ENCODE measurements around the gene PTPN11. TPM values are rescaled to one million over a fixed set of nuclear protein-coding genes. Genes with fewer than 3 reads are reported as not detected.
"Not testable (repeated sequence)": the region's sequence is repeated elsewhere in the genome, so short reads cannot be mapped to it uniquely, and the experiment has no call there.

Gene PTPN11
- total RNA-seq, 4 donors from 2014 or later: 131 to 178 (median 141) TPM

DNA sequence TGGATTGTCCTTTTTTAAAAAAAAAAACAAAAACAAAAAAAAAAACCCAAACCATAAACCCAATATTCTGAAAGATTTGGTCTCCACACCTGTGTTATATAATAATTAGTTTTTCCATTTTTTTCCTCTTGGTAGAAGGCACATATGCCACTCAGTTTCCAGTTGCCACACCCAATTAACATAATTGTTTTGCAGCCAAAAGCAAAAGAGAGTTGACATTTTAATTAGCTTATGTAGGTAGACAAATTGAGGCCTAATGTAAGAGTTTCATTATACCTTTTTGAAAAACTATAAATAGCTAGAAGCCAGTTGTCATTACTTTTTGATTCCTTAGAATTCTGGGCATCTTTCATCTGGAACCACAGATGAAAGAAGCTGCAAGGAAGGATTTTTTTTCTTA, 21.0 kb downstream of the PTPN11 start:
- Histone ChIP-seq H3K27ac (no peak overlapping the region), H3K27me3 (no peaks in the 10 kb centered on the region), H3K9me3 (no peaks in the 10 kb centered on the region), H3K36me3 (no peaks in the 10 kb centered on the region), H3K4me1 (peaks cover 0 to 18% (median 0%) of the 10 kb centered on the region in 3 donors), H3K4me3 (no peak overlapping the region)
- TF ChIP-seq EP300 (IDR thresholded peaks at IDR 0.05) (no peak), POLR2A (IDR thresholded peaks at IDR 0.05) (no peak), POLR2AphosphoS5 (IDR thresholded peaks at IDR 0.05) (no peak)
- TF ChIP-seq, protein P1, sequence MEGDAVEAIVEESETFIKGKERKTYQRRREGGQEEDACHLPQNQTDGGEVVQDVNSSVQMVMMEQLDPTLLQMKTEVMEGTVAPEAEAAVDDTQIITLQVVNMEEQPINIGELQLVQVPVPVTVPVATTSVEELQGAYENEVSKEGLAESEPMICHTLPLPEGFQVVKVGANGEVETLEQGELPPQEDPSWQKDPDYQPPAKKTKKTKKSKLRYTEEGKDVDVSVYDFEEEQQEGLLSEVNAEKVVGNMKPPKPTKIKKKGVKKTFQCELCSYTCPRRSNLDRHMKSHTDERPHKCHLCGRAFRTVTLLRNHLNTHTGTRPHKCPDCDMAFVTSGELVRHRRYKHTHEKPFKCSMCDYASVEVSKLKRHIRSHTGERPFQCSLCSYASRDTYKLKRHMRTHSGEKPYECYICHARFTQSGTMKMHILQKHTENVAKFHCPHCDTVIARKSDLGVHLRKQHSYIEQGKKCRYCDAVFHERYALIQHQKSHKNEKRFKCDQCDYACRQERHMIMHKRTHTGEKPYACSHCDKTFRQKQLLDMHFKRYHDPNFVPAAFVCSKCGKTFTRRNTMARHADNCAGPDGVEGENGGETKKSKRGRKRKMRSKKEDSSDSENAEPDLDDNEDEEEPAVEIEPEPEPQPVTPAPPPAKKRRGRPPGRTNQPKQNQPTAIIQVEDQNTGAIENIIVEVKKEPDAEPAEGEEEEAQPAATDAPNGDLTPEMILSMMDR (IDR thresholded peaks at IDR 0.05): no peak
- no peak for ATAC-seq

DNA sequence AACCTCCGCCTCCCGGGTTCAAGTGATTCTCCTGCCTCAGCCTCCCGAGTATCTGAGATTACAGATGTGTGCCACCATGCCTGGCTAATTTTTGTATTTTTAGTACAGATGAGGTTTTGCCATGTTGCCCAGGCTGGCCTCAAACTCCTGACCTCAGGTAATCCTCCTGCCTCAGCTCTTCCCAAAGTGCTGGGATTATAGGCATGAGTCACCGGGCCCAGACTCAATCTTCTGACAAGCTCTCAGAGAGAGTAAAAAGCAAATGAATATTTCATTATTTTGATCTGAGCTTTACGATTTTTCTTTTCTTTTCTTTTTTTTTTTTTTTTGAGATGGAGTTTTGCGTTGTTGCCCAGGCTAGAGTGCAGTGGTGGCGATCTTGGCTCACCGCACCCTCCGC, 21.9 kb downstream of the PTPN11 start:
- H3K36me3 ChIP-seq, H3K27ac ChIP-seq, H3K27me3 ChIP-seq, H3K4me3 ChIP-seq, H3K9me3 ChIP-seq, ATAC-seq: not testable (repeated sequence)
- WGBS, 2 donors (ENCODE audit: low coverage in 1 of 2): 90 to 96% methylated on average over 4 of the region's 9 CpGs
- peaks cover 0 to 18% (median 0%) of the 10 kb centered on the region in 3 donors for H3K4me1 ChIP-seq

DNA sequence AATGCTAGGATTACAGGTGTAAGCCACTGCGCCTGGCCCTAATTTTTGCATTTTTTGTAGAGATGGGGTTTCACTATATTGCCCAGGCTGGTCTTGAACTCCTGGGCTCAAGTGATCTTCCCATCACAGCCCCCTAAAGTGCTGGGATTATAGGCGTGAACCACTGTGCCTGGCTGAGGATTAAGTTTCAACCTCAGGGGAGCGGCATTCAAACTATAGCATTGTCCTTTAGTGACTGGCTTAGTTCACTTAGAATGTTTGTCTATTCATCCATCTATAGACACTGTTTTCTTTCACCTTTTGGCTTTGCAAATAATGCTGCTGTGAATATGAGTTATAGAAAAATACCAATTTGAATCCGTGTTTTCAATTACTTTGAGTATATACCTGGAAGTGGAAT, 25.2 kb downstream of the PTPN11 start:
- H3K4me1 ChIP-seq: peaks cover 0 to 12% (median 0%) of the 10 kb centered on the region in 3 donors
- no peak for ATAC-seq
- no peak overlapping the region for H3K27ac ChIP-seq
- H3K36me3 ChIP-seq: peaks cover 0 to 32% of the 10 kb centered on the region in 2 donors
- H3K9me3 ChIP-seq: no peaks in the 10 kb centered on the region
- 93 to 100% methylated on average over 2 to 4 of the region's 4 CpGs for WGBS, 2 donors (ENCODE audit: low coverage in 1 of 2)
- no peaks in the 10 kb centered on the region for H3K27me3 ChIP-seq
- H3K4me3 ChIP-seq: no peak overlapping the region
- no peak for TF ChIP-seq POLR2A (IDR thresholded peaks at IDR 0.05)
- TF ChIP-seq POLR2AphosphoS5 (IDR thresholded peaks at IDR 0.05): no peak
- no peak for TF ChIP-seq EP300 (IDR thresholded peaks at IDR 0.05)
- TF ChIP-seq, protein P1 (IDR thresholded peaks at IDR 0.05): no peak

DNA sequence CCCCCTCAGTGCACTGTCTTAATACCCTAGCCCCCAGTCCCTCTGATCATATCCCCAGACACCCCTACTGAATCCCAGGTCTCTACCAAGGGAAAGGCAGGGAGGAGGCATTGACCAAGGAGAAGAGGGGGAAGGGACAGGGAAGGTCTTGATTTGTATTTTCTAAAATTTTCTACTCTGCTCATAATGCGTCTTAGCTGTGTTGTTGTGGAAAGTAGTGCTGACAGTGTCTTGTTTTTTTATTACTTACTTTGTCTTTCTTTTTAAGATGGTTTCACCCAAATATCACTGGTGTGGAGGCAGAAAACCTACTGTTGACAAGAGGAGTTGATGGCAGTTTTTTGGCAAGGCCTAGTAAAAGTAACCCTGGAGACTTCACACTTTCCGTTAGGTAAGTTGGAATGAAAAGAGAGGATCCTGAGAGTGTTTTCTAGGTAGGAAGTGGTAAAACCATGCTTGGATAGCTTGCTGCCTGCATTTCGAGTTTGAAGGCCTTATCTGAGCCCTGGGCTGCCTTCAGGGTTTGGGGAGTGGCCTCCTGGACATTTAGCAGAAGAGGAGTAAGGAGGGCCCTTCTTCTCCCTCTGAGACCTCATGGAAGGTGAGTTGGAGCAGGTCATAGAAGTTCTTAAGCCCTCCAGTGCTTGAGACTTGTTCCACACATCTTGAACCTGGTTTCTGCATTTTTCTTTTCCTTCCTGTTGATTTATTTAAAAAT, 27.4 kb downstream of the PTPN11 start:
- ATAC-seq: no peak
- TF ChIP-seq POLR2A (IDR thresholded peaks at IDR 0.05) (no peak), POLR2AphosphoS5 (IDR thresholded peaks at IDR 0.05) (no peak), EP300 (IDR thresholded peaks at IDR 0.05) (no peak)
- TF ChIP-seq, protein P1 (IDR thresholded peaks at IDR 0.05): no peak
- Histone ChIP-seq H3K4me1 (no peaks in the 10 kb centered on the region), H3K27ac (no peak overlapping the region), H3K9me3 (no peaks in the 10 kb centered on the region), H3K4me3 (no peak overlapping the region), H3K27me3 (no peaks in the 10 kb centered on the region), H3K36me3 (peaks cover 0 to 55% of the 10 kb centered on the region in 2 donors)
- WGBS, 2 donors (ENCODE audit: low coverage in 1 of 2): 74 to 82% methylated on average over 2 to 3 of the region's 3 CpGs

DNA sequence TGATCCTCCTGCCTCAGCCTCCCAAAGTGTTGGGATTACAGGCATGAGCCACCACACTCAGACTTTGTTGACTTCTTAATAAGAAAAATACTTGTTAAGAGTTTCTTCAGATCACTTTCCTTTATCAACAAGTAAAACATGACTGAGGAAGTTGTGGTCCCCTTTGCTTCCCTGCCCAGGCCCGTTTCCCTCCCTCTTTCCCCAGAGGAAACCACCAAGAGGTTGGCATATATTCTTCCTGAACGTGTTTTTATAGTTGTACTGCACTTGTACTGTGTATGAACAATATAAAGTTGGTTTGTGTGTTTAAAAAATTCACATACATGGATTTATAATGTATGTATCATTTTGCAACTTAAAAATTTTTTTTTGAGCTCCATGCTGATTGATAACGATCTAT, 28.4 kb downstream of the PTPN11 start:
- no peak for TF ChIP-seq POLR2A (IDR thresholded peaks at IDR 0.05)
- TF ChIP-seq EP300 (IDR thresholded peaks at IDR 0.05): no peak
- no peak for TF ChIP-seq POLR2AphosphoS5 (IDR thresholded peaks at IDR 0.05)
- TF ChIP-seq, protein P1 (IDR thresholded peaks at IDR 0.05): no peak
- WGBS, 2 donors (ENCODE audit: low coverage in 1 of 2): 74 to 82% methylated on average over 3 of the region's 3 CpGs
- Histone ChIP-seq H3K36me3 (peaks cover 0 to 64% of the 10 kb centered on the region in 2 donors), H3K4me3 (no peak overlapping the region), H3K4me1 (no peaks in the 10 kb centered on the region), H3K9me3 (no peaks in the 10 kb centered on the region), H3K27ac (no peak overlapping the region), H3K27me3 (no peaks in the 10 kb centered on the region)
- ATAC-seq: no peak

DNA sequence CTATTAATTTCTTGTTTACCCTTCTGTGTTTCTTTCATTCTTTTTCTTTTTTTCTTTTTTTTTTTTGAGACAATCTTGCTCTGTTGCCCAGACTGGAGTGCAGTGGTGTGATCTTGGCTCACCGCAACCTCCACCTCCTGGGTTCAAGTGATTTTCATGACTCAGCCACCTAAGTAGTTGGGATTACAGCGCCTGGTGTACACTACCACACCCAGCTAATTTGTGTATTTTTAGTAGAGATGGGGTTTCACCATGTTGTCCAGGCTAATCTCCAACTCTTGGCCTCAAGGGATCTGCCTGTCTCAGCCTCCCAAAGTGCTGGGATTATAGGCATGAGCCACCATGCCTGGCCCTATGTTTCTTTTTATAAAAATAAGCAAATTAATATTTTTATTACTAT, 29.4 kb downstream of the PTPN11 start:
- peaks cover 0 to 75% of the 10 kb centered on the region in 2 donors for H3K36me3 ChIP-seq
- not testable (repeated sequence) for H3K4me3 ChIP-seq, H3K27me3 ChIP-seq, H3K9me3 ChIP-seq, H3K4me1 ChIP-seq, H3K27ac ChIP-seq
- WGBS, 2 donors (ENCODE audit: low coverage in 1 of 2): 85 to 86% methylated on average over 2 of the region's 2 CpGs
- ATAC-seq: peak; percentile 51

All from gastroesophageal sphincter (tissue), 4 donors.